Stimulated activated CD8-positive, alpha-beta memory T cell treated with anti-CD3 and anti-CD28 coated beads, Interleukin-12 subunit alpha, Interleukin-12 subunit beta, amount 100 ng/mL, for 1 hour (primary cell): ENCODE data around the gene PLIN4.

Experiments used
- DNase-seq: peaks from one replicate; pipeline ENCODE4 v3.0.0-alpha.2; 2020; ENCODE audit warnings: low read depth

Gene PLIN4

DNA sequence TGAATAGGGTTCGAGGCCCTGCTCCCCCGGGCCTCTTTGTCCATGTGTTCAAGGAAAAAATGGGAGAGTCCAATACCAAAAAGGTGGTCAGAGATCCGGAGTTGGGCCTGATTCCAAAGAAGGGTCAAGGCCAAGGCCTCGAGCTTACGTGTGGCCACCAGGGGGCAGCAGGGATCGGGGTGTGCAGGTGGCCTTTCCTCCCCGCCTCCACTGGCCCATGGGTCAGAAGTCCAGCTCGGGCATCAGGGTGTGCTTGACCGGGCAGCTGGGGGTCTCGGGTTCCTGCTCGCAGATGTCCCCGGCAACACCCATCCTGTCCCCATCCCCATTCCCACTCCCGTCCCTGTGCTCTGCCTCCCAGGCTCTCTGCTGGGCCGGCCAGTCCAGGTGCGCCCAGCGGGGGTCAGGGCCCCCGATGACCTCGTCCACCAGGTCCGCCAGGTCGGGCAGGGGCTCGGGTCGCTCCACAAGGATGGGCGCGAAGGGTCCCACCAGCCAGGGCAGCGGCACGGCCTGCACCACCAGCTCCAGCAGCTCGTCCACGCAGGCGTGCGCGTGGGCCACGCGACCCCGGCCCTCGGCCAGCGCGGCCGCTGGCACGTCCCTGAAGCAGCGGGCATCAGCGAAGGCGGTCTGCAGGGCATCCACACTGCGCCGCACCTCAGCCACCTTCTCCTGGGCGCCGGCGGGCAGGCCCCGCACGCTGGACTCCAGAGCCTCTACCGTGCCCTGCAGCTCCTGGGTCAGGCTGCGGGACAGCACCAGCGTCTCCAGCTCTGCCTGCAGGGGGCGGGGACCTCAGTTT, 5.2 kb upstream of the PLIN4 start:
- DNase-seq = no peak

DNA sequence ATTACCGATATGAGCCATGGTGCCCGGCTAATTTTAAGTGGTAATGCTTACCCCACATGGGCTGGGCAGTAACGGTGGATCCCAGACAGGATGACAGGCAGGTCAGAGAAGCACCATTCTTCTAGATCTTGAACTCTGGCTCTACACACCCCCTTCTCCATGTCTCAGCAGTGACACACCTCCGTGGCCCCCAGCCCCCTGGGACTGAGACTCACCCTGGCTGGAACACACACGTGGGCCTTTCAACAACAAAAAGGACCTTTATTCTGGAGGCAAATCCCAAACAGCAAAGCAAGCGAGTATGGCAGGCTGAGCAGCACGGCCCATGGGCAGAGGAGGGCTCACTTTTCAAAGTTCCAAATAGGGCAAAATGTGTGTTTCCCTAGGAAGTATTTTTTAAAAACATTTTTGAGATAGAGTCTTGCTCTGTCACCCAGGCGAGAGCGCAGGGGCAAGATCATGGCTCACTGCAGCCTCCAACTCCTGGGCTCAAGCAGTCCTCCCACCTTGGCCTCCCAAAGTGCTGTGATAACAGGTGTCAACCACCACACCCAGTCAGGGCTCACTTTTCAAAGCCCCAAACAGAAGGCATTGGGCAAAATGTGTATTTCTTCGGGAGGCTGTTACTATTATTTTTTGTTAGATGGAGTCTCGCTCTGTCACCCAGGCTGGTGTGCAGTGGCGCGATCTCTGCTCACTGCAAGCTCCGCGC, 4.2 kb upstream of the PLIN4 start:
- DNase-seq = no peak

DNA sequence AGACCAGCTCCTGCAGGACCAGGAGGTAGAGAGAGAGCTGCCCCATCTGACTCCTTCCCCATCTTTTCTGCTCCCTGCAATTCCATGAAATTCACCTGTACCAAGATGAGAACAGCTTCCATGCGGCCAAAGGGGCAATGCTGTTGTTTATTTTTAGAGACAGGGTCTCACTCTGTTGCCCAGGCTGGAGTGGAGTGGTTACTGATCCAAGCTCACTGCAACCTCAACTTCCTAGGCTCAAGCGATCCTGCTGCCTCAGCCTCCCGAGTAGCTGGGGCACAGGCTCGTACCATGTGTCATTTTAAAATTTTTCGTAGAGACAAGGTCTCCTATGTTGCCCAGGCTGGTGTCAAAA, 3.6 kb upstream of the PLIN4 start:
- DNase-seq = no peak

DNA sequence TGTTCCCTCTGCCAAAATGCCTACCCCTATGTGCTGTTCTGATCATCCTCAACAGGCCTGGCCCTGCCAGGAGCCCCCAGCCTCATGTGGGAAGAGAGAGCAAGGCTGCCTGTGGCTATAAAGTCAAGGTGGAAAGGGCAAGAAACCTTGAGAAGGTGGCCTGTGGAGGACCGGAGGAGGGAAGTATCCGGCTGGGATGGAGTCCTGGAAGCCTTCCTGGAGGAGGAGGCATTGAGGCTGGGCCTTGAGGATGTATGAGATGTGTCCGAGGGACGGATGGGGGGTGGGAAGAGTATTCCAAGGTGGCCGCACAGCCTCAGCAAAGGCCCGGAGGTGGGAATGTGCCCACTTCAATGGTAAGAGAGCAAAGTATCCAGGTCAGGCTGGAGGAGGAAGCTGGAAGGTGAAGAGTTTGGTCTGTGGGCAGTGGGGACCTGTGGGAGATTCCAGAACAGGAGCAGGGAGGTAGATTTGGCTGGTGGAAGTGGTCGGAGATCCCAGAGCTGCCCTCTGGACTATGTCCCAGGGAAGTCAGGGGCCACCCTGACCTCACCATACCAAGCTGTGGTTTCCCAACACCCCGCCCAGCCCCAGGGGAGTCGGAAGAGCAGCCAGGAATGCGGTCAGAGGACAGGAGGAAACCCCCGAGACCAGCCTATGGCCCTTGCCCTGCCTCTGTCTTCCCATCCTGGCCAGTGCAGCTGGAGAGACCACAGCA, 3.0 kb upstream of the PLIN4 start:
- no peak for DNase-seq

DNA sequence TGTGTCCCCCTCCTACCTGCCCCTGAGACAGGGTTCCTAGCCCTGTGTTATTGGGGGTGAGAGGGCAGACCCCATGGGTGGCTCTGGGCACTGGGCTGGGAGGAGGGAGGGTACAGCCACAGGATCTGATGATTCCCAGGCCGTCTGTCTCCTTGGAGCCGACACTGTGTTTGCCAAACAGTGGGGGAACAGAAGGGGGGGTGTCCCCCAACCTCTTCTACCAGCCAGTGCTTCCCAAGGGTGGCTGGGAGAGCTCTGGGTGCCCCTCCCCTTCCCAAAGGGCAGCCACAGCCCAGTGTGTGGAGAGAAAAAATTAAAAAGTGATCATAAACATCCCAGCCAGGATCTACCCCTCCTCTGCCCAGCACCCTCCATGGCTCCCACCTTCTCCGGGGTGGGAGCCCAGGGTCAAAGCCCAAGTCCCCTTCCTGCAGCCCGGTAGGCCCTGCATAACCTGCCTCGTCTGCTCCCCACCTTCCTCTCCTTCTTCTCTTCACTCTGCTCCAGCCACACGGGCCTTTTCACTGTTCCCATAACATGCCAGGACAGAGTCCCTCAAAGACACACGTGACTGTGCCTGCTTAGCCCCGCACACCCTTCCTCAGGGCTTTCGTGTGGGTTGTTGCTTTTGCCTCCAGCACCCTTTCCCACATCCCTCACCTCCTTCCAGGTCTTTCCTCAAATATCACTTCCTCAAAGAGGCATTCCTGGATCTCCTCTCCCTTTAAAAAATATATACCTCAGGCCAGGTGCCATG, 1.4 kb upstream of the PLIN4 start:
- DNase-seq = no peak

DNA sequence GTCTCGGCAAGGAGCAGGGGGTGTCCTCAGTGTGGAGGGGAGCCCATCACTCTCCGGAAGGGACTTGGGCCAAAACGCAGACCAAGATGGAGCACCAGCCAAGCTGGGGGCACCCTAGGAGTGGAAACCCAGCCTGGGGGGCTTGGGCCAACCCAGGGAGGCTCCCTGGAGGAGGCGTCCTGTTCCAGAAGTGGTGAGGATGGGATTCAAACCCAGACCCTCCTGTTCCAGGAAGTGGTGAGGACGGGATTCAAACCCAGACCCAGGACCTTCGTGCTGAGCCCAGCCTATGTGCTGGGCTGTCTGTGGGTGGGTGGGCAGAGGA, 848 bp upstream of the PLIN4 start:
- DNase-seq = no peak

DNA sequence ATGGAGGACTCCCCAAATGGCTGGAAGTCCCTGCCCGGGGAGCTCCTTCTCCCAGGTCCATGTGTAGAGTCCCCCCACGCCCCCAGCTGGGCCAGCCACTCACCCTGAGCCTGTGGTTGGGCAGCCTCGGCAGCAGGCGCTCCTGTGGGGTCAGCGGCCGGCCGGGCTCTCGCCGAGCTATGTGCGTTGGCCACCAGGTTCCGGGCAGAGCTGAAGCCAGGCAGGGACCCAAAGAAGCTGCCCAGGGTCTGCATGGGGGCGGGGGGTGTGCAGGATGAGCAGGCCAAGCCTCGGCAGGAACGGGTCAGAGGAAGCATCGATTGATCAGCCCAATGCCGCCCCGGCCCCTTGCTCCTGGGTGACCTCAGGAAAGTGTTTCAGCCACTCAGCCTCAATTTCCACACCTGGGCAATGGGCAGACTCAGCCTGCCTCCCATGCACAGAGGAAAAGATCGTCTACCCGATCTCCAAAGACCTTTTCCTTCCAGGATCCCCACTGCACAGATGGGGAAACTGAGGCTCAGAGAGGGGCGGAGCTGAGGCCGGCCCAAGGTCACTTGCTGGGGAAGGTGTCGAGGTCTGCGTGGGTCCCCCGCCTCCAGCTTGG, 732 bp downstream of the PLIN4 start:
- DNase-seq = no peak

DNA sequence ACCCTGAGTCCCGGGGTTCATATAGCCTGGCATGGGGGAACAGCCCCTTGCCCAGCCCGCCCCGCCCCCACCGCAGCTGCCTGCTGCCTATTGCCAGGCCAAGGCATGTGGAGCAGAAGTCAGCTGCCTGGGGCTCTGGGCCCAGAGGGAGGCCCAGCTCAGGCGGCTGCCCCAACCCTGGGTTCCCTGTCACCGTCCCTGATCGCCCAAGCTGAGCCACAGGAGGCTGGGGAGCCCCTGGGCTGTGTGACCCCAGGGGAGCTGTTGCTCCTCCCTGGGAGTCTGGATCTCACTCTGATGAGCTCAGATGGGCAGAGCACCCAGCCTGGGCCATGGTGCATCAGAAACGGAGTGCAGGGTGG, 1.4 kb downstream of the PLIN4 start:
- DNase-seq = no peak

DNA sequence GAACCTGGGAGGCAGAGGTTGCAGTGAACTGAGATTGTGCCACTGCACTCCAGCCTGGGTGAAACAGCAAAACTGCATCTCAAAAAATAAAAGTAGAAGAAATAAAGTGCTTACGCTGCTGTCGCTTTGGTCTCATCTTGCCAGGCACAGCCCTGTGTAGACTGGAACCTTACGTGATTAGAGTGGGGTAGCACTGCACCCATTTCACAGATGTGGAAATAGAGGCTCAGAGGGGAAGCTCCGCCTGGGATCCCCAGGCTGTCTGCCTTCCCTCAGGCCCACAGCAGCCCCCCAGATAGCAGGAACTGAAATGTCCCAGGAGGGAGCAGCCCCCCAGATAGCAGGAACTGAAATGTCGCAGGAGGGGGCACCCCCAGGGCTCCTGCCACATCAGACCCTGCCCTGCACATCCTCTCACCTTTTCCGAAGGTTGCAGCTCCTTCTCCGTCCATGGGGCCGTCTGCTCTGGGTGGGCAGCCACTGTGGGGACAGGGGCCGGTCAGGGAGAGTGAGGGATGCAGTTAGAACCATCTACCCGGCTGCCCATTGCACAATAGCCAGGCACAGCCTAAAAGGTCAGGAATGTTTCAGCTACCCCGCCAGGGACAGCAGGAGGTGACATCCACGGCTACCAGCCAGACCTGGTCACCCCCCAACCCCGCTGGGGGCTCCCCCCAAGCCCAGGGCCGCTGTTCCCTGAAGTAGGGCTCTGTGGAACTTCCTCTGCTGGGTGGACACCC, 1.9 kb downstream of the PLIN4 start:
- DNase-seq = no peak

DNA sequence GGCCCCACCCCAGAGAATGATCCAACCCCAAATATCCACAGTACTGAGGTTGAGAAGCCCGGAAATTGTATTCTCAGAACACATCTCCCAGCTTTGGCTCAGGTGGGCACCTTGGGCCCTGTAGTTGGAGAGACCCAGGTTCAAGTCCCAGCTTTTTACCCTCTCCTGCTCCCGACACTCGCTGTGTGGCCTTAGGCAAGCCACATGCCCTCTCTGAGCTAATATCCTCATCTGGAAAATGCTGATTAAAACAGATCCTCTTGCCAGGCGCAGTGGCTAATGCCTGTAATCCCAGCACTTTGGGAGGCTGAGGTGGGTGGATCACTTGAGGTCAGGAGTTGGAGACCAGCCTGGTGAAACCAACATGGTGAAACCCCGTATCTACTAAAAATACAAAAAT, 2.6 kb downstream of the PLIN4 start:
- no peak for DNase-seq

DNA sequence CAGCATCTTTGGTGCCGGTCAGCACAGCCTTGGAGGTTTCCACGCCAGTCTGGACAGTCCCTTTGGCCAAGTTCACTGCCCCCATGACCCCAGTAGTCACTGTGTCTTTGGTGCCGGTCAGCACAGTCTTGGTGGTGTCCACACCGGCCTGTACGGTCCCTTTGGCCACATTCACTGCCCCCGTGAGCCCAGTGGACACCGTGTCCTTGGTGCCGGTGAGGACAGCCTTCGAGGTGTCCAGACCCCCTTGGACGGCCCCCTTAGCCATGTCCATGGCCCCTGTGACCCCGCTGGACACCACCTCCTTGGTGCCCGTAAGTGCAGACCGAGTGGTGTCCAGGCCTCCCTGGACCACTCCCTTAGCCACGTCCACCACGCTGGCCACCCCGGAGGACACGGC, 5.0 kb downstream of the PLIN4 start:
- no peak for DNase-seq

DNA sequence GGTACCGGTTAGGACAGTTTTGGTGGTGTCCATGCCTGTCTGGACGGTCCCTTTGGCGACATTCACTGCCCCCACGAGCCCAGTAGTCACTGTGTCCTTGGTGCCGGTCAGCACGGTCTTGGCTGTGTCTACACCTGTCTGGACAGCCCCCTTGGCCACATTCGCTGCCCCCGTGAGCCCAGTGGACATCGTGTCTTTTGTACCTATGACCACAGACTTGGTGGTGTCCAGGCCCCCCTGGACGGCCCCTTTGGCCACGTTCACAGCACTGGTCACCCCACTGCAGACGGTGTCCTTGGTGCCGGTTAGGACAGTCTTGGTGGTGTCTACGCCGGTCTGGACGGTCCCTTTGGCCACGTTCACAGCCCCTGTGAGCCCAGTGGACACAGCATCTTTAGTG, 6.2 kb downstream of the PLIN4 start:
- no peak for DNase-seq

DNA sequence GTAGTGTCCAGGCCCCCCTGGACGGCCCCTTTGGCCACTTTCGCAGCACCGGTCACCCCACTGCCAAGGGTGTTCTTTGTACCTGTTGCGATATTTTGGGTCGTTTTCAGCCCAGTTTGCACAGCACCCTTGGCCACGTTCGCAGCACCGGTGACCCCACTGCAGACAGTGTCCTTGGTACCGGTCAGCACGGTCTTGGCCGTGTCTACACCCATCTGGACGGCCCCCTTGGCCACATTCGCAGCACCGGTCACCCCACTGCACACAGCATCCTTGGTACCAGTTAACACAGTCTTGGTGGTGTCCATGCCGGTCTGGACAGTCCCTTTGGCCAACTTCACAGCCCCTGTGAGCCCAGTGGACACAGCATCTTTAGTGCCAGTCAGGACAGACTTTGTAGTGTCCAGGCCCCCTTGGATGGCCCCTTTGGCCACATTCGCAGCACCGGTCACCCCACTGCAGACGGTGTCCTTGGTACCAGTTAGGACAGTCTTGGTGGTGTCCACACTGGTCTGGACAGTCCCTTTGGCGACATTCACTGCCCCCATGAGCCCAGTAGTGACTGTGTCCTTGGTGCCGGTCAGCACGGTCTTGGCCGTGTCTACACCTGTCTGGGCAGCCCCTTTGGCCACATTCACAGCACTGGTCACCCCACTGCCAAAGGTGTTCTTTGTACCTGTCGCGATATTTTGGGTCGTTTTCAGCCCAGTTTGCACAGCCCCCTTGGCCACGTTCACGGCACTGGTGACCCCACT, 6.8 kb downstream of the PLIN4 start:
- no peak for DNase-seq

DNA sequence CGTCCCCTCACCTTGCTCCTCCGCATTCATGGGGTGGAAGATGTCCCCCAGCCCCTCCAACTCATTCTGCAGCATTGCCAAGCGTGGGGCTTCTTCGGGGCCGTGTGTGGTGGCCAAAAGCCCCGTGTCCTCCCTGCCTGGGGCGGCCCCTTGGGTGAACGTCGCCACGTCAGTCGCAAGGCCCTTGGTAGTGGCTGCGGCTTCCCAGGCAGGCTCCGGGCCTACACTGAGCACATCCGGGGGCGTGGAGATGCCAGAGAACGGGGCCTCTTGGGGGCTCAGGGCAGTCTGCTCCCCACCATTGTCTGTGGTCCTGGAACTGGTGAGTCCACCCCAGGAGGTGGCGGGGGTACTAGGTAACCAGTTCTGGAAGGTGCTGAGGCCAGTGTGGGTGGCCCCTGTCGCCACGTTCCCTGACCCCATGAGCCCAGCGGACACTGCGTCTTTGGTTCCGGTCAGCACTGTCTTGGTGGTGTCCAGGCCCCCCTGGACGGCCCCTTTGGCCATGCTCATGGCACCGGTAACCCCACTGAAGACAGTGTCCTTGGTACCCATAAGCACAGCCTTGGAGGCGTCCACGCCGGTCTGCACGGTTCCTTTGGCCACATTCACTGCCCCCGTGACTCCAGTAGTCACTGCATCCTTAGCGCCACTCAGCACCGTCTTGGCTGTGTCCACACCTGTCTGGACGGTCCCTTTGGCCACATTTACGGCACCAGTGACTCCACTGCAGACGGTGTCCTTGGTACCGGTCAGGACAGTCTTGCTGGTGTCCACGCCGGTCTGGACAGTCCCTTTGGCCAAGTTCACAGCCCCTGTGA, 7.6 kb downstream of the PLIN4 start:
- no peak for DNase-seq

DNA sequence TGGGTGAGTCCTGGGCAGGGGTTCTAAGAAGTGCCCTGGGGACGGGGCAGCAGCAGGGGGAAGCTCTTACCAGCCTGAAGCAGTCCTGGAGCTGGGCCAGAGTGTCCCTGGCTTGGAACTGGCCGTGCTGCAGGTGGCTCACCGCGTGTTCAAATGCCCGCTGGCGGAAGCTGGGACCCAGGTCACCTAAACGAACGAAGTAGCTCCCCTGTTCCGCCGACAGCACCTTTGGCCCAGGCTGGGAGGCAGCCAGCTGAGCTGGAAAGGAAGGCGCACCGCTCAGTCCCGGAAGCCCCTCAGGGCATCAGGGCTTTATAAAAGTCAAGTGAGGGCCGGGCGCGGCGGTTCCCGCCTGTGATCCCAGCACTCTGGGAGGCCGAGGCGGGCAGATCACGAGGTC, 9.6 kb downstream of the PLIN4 start:
- no peak for DNase-seq

DNA sequence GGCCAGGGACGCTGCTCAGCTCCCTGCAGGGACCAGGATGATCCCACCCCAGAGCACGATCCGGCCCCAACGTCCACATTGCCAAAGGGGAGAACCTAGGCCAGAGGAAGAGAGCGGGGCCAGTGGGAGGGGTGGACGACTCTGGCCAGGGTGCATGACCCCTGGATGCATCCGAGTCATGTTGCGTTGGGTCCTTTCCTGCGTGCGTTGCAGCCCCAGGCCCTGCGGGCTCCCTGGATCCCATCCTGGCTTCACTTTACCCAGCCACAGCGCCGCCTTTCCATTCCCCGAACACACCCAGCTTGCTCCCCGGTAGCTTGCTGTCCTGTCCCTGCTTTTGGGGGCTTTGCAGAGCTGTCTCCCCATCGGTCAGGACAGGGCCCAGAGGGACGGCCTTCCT, 10.5 kb downstream of the PLIN4 start:
- no peak for DNase-seq

DNA sequence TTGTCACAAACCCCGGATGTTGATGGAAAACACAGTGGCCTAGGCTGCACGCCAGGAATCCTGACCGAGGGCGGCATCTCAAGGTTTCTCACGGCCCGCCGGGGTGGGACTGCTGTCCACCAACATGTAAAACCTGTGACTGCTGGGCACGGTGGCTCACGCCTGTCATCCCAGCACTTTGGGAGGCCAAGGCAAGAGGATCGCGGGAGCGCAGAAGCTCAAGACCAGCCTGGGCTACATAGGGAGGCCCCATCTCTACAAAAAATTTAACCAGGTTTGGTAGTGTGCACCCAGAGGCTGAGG, 11.2 kb downstream of the PLIN4 start:
- no peak for DNase-seq

DNA sequence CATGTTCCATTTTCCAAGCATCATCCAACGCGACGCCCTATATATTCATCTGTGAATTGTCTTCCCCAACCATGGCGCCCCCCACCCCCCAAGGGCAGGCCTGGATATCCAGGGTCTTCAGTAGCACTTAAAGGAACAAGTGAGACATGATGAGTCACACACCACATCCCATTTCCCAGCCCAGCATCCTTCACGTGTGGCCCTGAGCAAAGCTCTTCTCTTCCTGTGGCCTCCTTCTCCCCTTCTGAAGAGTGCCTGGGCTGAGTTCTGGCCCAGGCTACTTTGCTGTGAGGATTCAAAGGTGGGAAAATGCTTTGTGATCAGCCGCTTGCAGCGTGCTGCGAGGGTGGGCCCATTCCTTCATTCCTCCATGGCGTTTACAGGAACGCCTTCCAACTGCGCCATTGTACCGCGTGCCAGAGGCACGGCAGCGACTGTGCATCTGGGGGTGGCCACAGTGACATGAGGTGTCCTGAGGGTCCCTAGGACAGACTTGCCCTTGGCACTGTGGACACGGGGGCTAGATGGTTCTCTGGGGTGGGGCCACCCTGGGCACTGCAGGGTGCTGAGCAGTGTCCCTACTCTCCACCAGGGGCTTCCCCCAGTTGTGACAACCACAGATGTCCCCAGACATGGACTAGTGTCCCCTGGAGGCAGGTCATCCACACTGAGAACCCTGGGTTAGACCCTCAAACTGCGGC, 11.7 kb downstream of the PLIN4 start:
- DNase-seq = no peak
